GM18870 (cell line): ENCODE measurements around the gene PELO.
A peak's percentile ranks its signal among the peaks of the same experiment; 100 is the strongest.

Experiments used
- ATAC-seq: cut with Tn5 transposase; IDR thresholded peaks from one replicate; pipeline ENCODE4 v1.9.1; 2021; ENCODE audit warnings: moderate library complexity; ENCODE audit not compliant: unreplicated experiment

Gene PELO

DNA sequence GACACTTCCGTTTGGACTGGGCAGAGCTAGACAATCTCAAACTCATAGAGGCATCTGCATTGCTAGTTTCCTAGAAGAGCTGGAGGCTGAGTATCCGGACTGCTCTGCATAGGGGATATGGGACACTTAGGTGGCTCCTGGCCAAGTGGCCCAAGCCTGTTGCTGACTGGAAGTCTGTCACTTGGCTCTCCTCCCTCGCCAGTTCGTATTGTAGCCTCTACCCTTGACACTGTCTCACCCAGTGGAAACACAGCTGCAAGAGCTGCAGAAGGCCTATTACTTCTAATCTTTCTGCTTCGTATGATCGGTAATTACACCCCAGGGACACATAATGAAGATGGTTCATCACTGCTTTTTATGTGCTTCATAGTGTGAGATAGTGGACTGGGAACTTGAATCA lies 34.7 kb downstream of the PELO start:
- no peak for ATAC-seq

GRCh38 chr5:52824827-52825226 lies 37.1 kb downstream of the PELO start:
- ATAC-seq, result no peak

DNA sequence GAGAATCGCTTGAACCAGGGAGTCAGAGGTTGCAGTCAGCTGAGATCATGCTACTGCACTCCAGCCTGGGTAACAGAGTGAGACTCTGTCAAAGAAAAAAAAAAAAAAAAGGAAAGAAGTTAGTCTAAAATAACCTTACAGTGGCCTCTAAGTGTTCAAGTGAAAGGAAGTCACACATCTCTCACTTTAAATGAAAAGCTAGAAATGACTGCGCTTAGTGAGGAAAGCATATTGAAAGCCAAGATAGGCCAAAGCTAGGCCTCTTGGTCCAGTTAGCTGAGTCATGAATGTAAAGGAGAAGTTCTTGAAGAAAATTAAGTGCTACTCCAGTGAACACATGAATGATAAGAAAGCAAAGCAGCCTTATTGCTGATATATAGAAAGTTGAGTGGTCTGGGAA lies 38.1 kb downstream of the PELO start:
- peak; percentile 100 for ATAC-seq

DNA sequence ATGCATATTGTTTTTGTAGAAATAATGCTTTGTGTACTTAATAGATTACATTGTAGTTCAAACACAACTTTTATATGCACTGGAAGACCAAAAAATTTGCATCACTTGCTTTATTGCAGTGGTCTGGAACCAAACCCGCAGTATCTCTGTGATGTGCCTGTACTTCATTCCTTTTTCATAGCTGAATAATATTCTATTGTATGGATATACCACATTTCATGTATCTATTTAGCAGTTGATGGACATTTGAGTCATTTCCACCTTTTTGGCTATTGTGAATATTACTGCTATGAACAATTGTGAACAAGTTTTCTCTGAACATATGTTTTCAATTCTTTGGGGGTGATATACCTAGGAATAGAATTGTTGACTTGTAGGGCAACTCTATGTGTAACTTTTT lies 40.1 kb downstream of the PELO start:
- no peak for ATAC-seq

DNA sequence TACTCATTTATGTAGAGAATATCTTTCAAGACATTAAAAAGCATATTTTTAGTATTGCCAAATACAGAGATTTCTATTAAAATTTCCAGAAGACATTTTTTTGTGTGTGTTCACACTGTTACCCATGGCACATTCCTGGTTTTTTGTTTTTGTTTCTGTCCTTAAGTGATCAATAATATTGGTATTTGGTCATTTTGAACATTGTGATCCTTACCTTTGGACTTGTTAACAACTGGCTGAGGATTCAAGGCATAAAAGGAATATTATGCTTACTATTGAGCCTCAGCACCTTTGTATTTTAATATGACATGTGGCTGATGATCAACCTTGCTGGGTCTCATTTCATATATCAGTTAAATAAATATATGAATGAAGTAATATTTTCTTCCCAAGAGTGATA lies 41.9 kb downstream of the PELO start:
- ATAC-seq, result no peak

- no peak for ATAC-seq
Observed at GRCh38 chr5:52830650-52831049, 42.9 kb downstream of the PELO start.

DNA sequence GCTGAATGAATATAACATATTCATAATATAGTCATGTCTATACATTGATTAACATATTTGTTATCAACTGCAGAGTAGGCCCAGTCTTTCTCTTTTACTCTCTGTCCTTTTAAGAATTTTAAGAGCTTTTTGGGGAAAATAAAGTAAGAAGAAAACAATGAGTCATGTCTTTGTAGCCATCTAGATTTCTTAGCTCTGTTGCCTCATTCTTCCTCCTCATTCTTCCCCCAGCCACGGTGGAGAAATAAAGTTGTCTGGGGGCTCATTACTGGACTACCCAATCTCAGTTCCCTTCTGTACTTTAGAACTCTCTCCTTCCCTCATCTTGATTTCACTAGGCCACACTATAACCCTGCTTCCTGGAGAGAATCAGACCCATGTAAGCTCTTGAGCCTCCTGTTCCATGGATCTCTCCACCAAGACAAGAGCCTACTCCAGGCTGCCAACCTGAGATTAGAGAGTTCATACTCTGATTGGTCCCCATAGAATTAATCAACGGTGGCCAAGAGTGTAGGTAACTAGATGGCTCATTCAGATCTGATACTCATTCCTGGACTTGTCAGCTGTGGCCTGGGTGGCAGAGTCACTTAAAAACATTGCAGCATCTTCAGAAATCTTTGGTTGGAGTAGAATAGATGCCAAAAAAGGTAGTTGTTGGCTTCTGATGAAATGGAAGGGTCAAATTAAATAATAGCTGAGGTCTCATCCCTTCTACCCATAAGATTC lies 44.2 kb downstream of the PELO start:
- no peak for ATAC-seq

DNA sequence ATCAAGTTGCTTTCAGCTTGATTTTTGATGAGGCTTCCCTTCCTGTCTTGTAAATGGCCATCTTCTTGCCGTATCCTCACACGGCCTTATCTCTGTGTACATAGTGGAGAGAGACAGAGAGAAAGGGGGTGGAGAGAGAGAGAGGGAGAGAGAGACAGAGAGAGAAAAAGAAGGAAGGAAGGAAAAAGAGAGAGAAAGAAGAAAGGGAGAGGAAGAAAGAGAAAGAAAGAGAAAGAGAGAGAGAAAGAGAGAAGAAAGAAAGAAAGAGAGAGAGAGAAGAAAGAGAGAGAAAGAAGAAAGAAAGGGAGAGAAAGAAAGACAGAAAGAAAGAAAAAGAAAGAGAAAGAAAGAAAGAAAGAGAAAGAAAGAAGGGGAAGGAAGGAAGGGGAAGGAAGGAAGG lies 46.6 kb downstream of the PELO start:
- ATAC-seq, result no peak

GRCh38 chr5:52837068-52837467 lies 49.4 kb downstream of the PELO start:
- ATAC-seq, result no peak
